Neural cell (in vitro differentiated cells): ENCODE results near the gene ACBD6. TPM values are rescaled to one million over a fixed set of nuclear protein-coding genes. Genes with fewer than 3 reads are reported as not detected.

ENCODE experiments used
- H2AFZ ChIP-seq: fragments of 200-600, 300-800 bp; sonication (generic), shearing (Covaris generic); 2 replicates; pipeline ENCODE4 v1.6.0; 2014; ENCODE audit warnings: low read depth, mild to moderate bottlenecking, antibody characterized with exemption, low read length, moderate library complexity
- H3F3A ChIP-seq: fragments of 200-600 bp; shearing (Covaris generic); 2 replicates; pipeline ENCODE4 v1.6.1; 2016; ENCODE audit warnings: mild to moderate bottlenecking, moderate library complexity, mixed read lengths, antibody characterized with exemption, low read length; ENCODE audit not compliant: insufficient read depth, poor library complexity, severe bottlenecking
- H3K27ac ChIP-seq: fragments of 200-600, 300-800 bp; sonication (generic), shearing (Covaris generic); 2 replicates; pipeline ENCODE4 v1.5.1; 2014; ENCODE audit warnings: mild to moderate bottlenecking, low read length, moderate library complexity
- H3K27me3 ChIP-seq: fragments of 300-800, 200-600 bp; sonication (generic), shearing (Covaris generic); 2 replicates; pipeline ENCODE4 v1.6.0; 2014; ENCODE audit warnings: mild to moderate bottlenecking, low read depth, low read length, moderate library complexity; ENCODE audit not compliant: insufficient read depth
- H3K36me3 ChIP-seq: fragments of 300-800, 200-600 bp; sonication (generic), shearing (Covaris generic); 2 replicates; pipeline ENCODE4 v1.5.1; 2014; ENCODE audit warnings: mild to moderate bottlenecking, antibody characterized with exemption, low read length, moderate library complexity; ENCODE audit not compliant: insufficient read depth
- H3K4me2 ChIP-seq: fragments of 300-800, 200-600 bp; sonication (generic), shearing (Covaris generic); 2 replicates; pipeline ENCODE4 v1.6.0; 2014; ENCODE audit warnings: mild to moderate bottlenecking, low read length
- H3K4me3 ChIP-seq: fragments of 300-800, 200-600 bp; sonication (generic), shearing (Covaris generic); 2 replicates; pipeline ENCODE4 v1.5.1; 2014; ENCODE audit warnings: mild to moderate bottlenecking, low read length, moderate library complexity
- H3K79me2 ChIP-seq: fragments of 200-600 bp; shearing (Covaris generic); replicated peaks from 2 replicates; pipeline ENCODE4 v1.6.0; 2014; ENCODE audit warnings: mild to moderate bottlenecking, low read length, moderate library complexity; ENCODE audit not compliant: insufficient read depth
- H3K9ac ChIP-seq: fragments of 300-800, 200-600 bp; sonication (generic), shearing (Covaris generic); 2 replicates; pipeline ENCODE4 v1.6.1; 2016; ENCODE audit warnings: mild to moderate bottlenecking, low read length, mixed read lengths
- H3K9me2 ChIP-seq: fragments of 200-600 bp; shearing (Covaris generic); 2 replicates; pipeline ENCODE4 v1.6.1; 2016; ENCODE audit warnings: mild to moderate bottlenecking, low read length, mixed read lengths; ENCODE audit not compliant: insufficient read depth
- H3K9me3 ChIP-seq: fragments of 200-600, 300-800 bp; sonication (generic), shearing (Covaris generic); 2 replicates; pipeline ENCODE4 v1.6.1; 2016; ENCODE audit warnings: mild to moderate bottlenecking, mixed run types, low read length, moderate library complexity, mixed read lengths
- H4K20me1 ChIP-seq: fragments of 200-600 bp; shearing (Covaris generic); 2 replicates; pipeline ENCODE4 v1.6.1; 2016; ENCODE audit warnings: mild to moderate bottlenecking, mixed run types; ENCODE audit not compliant: insufficient read depth
- CTCF ChIP-seq: fragments of 450-650 bp; IDR thresholded peaks from 2 replicates; pipeline ENCODE4 v1.5.1; 2014; ENCODE audit warnings: antibody characterized with exemption, mild to moderate bottlenecking, moderate library complexity; ENCODE audit not compliant: poor library complexity, severe bottlenecking
- EP300 ChIP-seq: fragments of 450-650 bp; conservative IDR thresholded peaks from 2 replicates; pipeline ENCODE4 v1.6.1; 2014; ENCODE audit warnings: antibody characterized with exemption, mild to moderate bottlenecking, moderate library complexity; ENCODE audit not compliant: poor library complexity, severe bottlenecking
- EZH2 ChIP-seq: fragments of 200-600, 300-800 bp; shearing (Covaris generic), sonication (generic); IDR thresholded peaks from 2 replicates; pipeline ENCODE4 v1.6.1; 2014; ENCODE audit warnings: antibody characterized with exemption, low read length, borderline replicate concordance, mild to moderate bottlenecking; ENCODE audit not compliant: insufficient read depth, poor library complexity, severe bottlenecking
- MXI1 ChIP-seq: fragments of 450-650 bp; conservative IDR thresholded peaks from 2 replicates; pipeline ENCODE4 v1.6.1; 2014; ENCODE audit warnings: antibody characterized with exemption, mild to moderate bottlenecking; ENCODE audit not compliant: poor library complexity, severe bottlenecking
- POLR2AphosphoS5 ChIP-seq: IDR thresholded peaks from 2 replicates; pipeline ENCODE4 v1.6.1; 2012
- RAD21 ChIP-seq: fragments of 450-650 bp; conservative IDR thresholded peaks from 2 replicates; pipeline ENCODE4 v1.6.1; 2014; ENCODE audit warnings: antibody characterized with exemption, mild to moderate bottlenecking, moderate library complexity
- REST ChIP-seq: IDR thresholded peaks from 2 replicates; pipeline ENCODE4 v1.6.1; 2012; ENCODE audit warnings: borderline replicate concordance
- SMC3 ChIP-seq: fragments of 450-650 bp; conservative IDR thresholded peaks from 2 replicates; pipeline ENCODE4 v1.6.1; 2014; ENCODE audit warnings: antibody characterized with exemption, mild to moderate bottlenecking, moderate library complexity; ENCODE audit not compliant: poor library complexity
- TAF1 ChIP-seq: IDR thresholded peaks from 2 replicates; pipeline ENCODE4 v1.6.1; 2012; ENCODE audit warnings: low read depth
- polyA plus RNA-seq: library from polyadenylated mRNA; depleted of rRNA; stranded (reverse); fragments of >200 nt; gene quantifications from 2 replicates; pipeline ENCODE4 v1.2.3, GENCODE V29; 2014

Gene ACBD6
- polyA plus RNA-seq, 1 donor from 2014 or later, result 92.4 TPM

GRCh38 chr1:180458807-180459206, 43.6 kb downstream of the ACBD6 start:
- Histone ChIP-seq H3K79me2 (peaks cover 5% of the 10 kb centered on the region), H3K9me2 (no peaks in the 10 kb centered on the region), H3K4me3 (no peak overlapping the region), H2AFZ (no peak overlapping the region), H3K4me2 (no peak overlapping the region), H3K9ac (no peak overlapping the region), H3K36me3 (no peaks in the 10 kb centered on the region), H3K27ac (no peak overlapping the region), H3K27me3 (no peaks in the 10 kb centered on the region), H3F3A (no peaks in the 10 kb centered on the region), H4K20me1 (no peaks in the 10 kb centered on the region), H3K9me3 (no peaks in the 10 kb centered on the region)
- no peak for TF ChIP-seq TAF1
- no peak for TF ChIP-seq POLR2AphosphoS5
- TF ChIP-seq CTCF, result no peak
- no peak for TF ChIP-seq RAD21
- no peak for TF ChIP-seq SMC3
- TF ChIP-seq EZH2, result no peak
- no peak for TF ChIP-seq REST
- TF ChIP-seq EP300, result no peak
- TF ChIP-seq MXI1, result no peak

GRCh38 chr1:180456191-180456590, 46.2 kb downstream of the ACBD6 start:
- no peak for TF ChIP-seq SMC3
- TF ChIP-seq EZH2, result no peak
- TF ChIP-seq TAF1, result no peak
- TF ChIP-seq EP300, result no peak
- no peak for TF ChIP-seq REST
- TF ChIP-seq RAD21, result no peak
- no peak for TF ChIP-seq POLR2AphosphoS5
- no peak for TF ChIP-seq MXI1
- TF ChIP-seq CTCF, result no peak
- no peaks in the 10 kb centered on the region for H4K20me1 ChIP-seq
- H3F3A ChIP-seq, result no peaks in the 10 kb centered on the region
- H3K27me3 ChIP-seq, result no peaks in the 10 kb centered on the region
- peaks cover 9% of the 10 kb centered on the region for H3K79me2 ChIP-seq
- H3K4me3 ChIP-seq, result no peak overlapping the region
- H3K36me3 ChIP-seq, result peaks cover 4% of the 10 kb centered on the region
- H2AFZ ChIP-seq, result no peak overlapping the region
- no peak overlapping the region for H3K27ac ChIP-seq
- no peaks in the 10 kb centered on the region for H3K9me3 ChIP-seq
- H3K9ac ChIP-seq, result no peak overlapping the region
- H3K4me2 ChIP-seq, result no peak overlapping the region
- no peaks in the 10 kb centered on the region for H3K9me2 ChIP-seq
